Measurements from ENCODE around the gene NFIC.
A peak's percentile ranks its signal among the peaks of the same experiment; 100 is the strongest.
"Not testable (repeated sequence)": the region's sequence is repeated elsewhere in the genome, so short reads cannot be mapped to it uniquely, and the experiment has no call there.

NFIC gene

GRCh38 chr19:3423183-3423829 is 56.9 kb downstream of the NFIC start:
- DNase-seq (ENCODE audit: low read depth), result no peak

- no peak for DNase-seq (ENCODE audit: low read depth)
These were observed 60.0 kb downstream of the NFIC start for GRCh38 chr19:3426433-3426832.

- DNase-seq (ENCODE audit: low read depth), result not testable (repeated sequence)
These were observed 63.9 kb downstream of the NFIC start for GRCh38 chr19:3430366-3430680.

GRCh38 chr19:3431760-3432397 is 65.5 kb downstream of the NFIC start:
- no peak for DNase-seq (ENCODE audit: low read depth)

GRCh38 chr19:3433313-3433712 is 66.9 kb downstream of the NFIC start:
- no peak for DNase-seq (ENCODE audit: low read depth)

- DNase-seq (ENCODE audit: low read depth), result no peak
These were observed 67.6 kb downstream of the NFIC start for GRCh38 chr19:3433805-3434540.

- peak; percentile 95 for DNase-seq (ENCODE audit: low read depth)
These were observed 68.5 kb downstream of the NFIC start for GRCh38 chr19:3434630-3435553.

GRCh38 chr19:3440082-3440481 is 73.7 kb downstream of the NFIC start:
- DNase-seq (ENCODE audit: low read depth), result peak; percentile 46

- no peak for DNase-seq (ENCODE audit: low read depth)
These were observed 75.0 kb downstream of the NFIC start for GRCh38 chr19:3441089-3441985.

GRCh38 chr19:3441986-3442329 is 75.6 kb downstream of the NFIC start:
- no peak for DNase-seq (ENCODE audit: low read depth)

GRCh38 chr19:3442487-3443071 is 76.2 kb downstream of the NFIC start:
- no peak for DNase-seq (ENCODE audit: low read depth)

- DNase-seq (ENCODE audit: low read depth), result no peak
These were observed 77.7 kb downstream of the NFIC start for GRCh38 chr19:3443840-3444694.

- no peak for DNase-seq (ENCODE audit: low read depth)
These were observed 78.4 kb downstream of the NFIC start for GRCh38 chr19:3444695-3445234.

GRCh38 chr19:3446657-3447056 is 80.3 kb downstream of the NFIC start:
- not testable (repeated sequence) for DNase-seq (ENCODE audit: low read depth)

GRCh38 chr19:3448616-3449334 is 82.4 kb downstream of the NFIC start:
- DNase-seq (ENCODE audit: low read depth), result no peak

- DNase-seq (ENCODE audit: low read depth), result no peak
These were observed 84.5 kb downstream of the NFIC start for GRCh38 chr19:3450796-3451411.

GRCh38 chr19:3451451-3451866 is 85.1 kb downstream of the NFIC start:
- no peak for DNase-seq (ENCODE audit: low read depth)

GRCh38 chr19:3452171-3452941 is 86.0 kb downstream of the NFIC start:
- DNase-seq (ENCODE audit: low read depth), result no peak
